T-cell (primary cell): Measurements from ENCODE around the gene ACTA2. TPM values are rescaled to one million over a fixed set of nuclear protein-coding genes. Genes with fewer than 3 reads are reported as not detected.
"Not testable (repeated sequence)": the region's sequence is repeated elsewhere in the genome, so short reads cannot be mapped to it uniquely, and the experiment has no call there.

Experiments
- ATAC-seq, 4 experiments: fragments of 200-7000 bp in 3 of 4; fragments of 150-1000 bp in 1 of 4; cut with Tn5 transposase; replicated peaks in 1 of 4; 1 replicate in 3 of 4; 2 replicates in 1 of 4; pipeline ENCODE4 v1.10.0; 2021; ENCODE audit warnings: moderate library complexity in 3 of 4, mild to moderate bottlenecking in 2 of 4, moderate number of reproducible peaks in 1 of 4
- CTCF ChIA-PET, 2 donors: fragments of 300-600 bp; sonication (Branson Sonifier 250); formaldehyde crosslinking; loops; one replicate each; lab custom pipeline; 2022; ENCODE audit warnings: antibody characterized with exemption in 2 of 2; lab: Charles Lee
- POLR2A ChIA-PET, 2 donors: fragments of 300-600 bp; sonication (Branson Sonifier 250); formaldehyde crosslinking; loops; one replicate each; lab custom pipeline; 2022; ENCODE audit warnings: antibody characterized with exemption in 2 of 2; lab: Charles Lee
- DNase-seq, 35 experiments: peaks; one replicate each; pipeline versions ENCODE4 v3.0.0 to v3.0.0-alpha.2; 2013 to 2023
- H3K27ac ChIP-seq: one replicate; pipeline ENCODE4 v1.5.1; 2013; ENCODE audit warnings: low read length
- H3K27me3 ChIP-seq, 2 experiments: replicated peaks in 1 of 2; 1 replicate in 1 of 2; 2 replicates in 1 of 2; pipeline versions ENCODE4 v1.6.1 to v1.7.0; 2013; ENCODE audit warnings: low read length in 1 of 2, mixed read lengths in 1 of 2; ENCODE audit not compliant: control insufficient read depth in 2 of 2, insufficient read depth in 2 of 2; ENCODE audit errors: extremely low read depth in 1 of 2
- H3K36me3 ChIP-seq, 2 donors: 1 replicate in 1 of 2; 2 replicates in 1 of 2; pipeline versions ENCODE4 v1.6.1 to v1.7.0; 2013; ENCODE audit warnings: low read length in 1 of 2; ENCODE audit not compliant: control insufficient read depth in 2 of 2, insufficient read depth in 1 of 2; ENCODE audit errors: extremely low read depth in 1 of 2
- H3K4me1 ChIP-seq, 2 experiments: 1 replicate in 1 of 2; 2 replicates in 1 of 2; pipeline versions ENCODE4 v1.6.1 to v1.7.0; 2013; ENCODE audit warnings: low read length in 2 of 2, mixed read lengths in 1 of 2; ENCODE audit not compliant: insufficient read depth in 2 of 2, control insufficient read depth in 1 of 2; ENCODE audit errors: extremely low read depth in 1 of 2
- H3K4me3 ChIP-seq, 2 donors: 1 replicate in 1 of 2; 2 replicates in 1 of 2; pipeline versions ENCODE4 v1.5.1 to v1.7.0; 2013; ENCODE audit warnings: mild to moderate bottlenecking in 2 of 2, low read length in 1 of 2, moderate library complexity in 1 of 2; ENCODE audit not compliant: control insufficient read depth in 1 of 2; ENCODE audit errors: extremely low read depth in 1 of 2
- H3K9me3 ChIP-seq: 2 replicates; pipeline ENCODE4 v1.7.0; 2013
- H3K27ac Mint-ChIP-seq, 2 donors: one replicate each; pipeline ENCODE4 v1.8.0; 2020 to 2021; ENCODE audit warnings: mild to moderate bottlenecking in 2 of 2, mixed read lengths in 2 of 2
- H3K27me3 Mint-ChIP-seq, 2 donors: one replicate each; pipeline ENCODE4 v1.8.0; 2021 to 2022; ENCODE audit warnings: mixed read lengths in 2 of 2
- H3K36me3 Mint-ChIP-seq: one replicate; pipeline ENCODE4 v1.8.0; 2021; ENCODE audit warnings: mixed read lengths
- H3K4me1 Mint-ChIP-seq, 3 donors: one replicate each; pipeline ENCODE4 v1.8.0; 2020 to 2022; ENCODE audit warnings: mixed read lengths in 3 of 3, mild to moderate bottlenecking in 1 of 3
- H3K4me3 Mint-ChIP-seq, 3 donors: one replicate each; pipeline ENCODE4 v1.8.0; 2020 to 2022; ENCODE audit warnings: mild to moderate bottlenecking in 3 of 3, mixed read lengths in 3 of 3, moderate library complexity in 3 of 3
- H3K9me3 Mint-ChIP-seq, 3 donors: one replicate each; pipeline ENCODE4 v1.8.0; 2020 to 2022; ENCODE audit warnings: mixed read lengths in 3 of 3
- WGBS: methylation state at CpG from one replicate; pipeline ENCODE4 v1.1.5; 2013; ENCODE audit warnings: missing lambda C conversion rate; ENCODE audit not compliant: insufficient coverage; 5-methylcytosine and 5-hydroxymethylcytosine counted together
- total RNA-seq, 35 experiments: library from RNA in 6 of 35; stranded (reverse) in 6 of 35; fragments of 120-200 nt in 1 of 35; gene quantifications; one replicate each; pipeline versions ENCODE4 v1.2.1 to v1.2.4 and lab custom pipeline; 2013 to 2026

ACTA2 gene
- total RNA-seq, 5 donors from 2014 or later (not counting 1 experiment from before 2014, with no cell fraction given), result 4.0 to 7.8 (median 5.3) TPM

- not testable (repeated sequence) for H3K4me3 Mint-ChIP-seq, H3K4me3 ChIP-seq, H3K9me3 Mint-ChIP-seq, DNase-seq, H3K9me3 ChIP-seq, H3K27me3 ChIP-seq, ATAC-seq, H3K27ac ChIP-seq, H3K27me3 Mint-ChIP-seq
- peaks cover 13% of the 10 kb centered on the region for H3K36me3 Mint-ChIP-seq
- peak overlapping the region in 1 of 2 donors; percentile 80 for H3K27ac Mint-ChIP-seq
- ChIA-PET CTCF (interaction anchor here (0.6 to 4.6 kb wide), 61 partner anchors 8 to 1461 kb away, joined by 3 to 104 read pairs (median 5); partner anchors contain the start of genes CH25H (in 1 of the 2), FAS (in 1 of the 2) and STAMBPL1 (in 1 of the 2)), POLR2A (interaction anchor here (0.6 to 1.4 kb wide), 7 partner anchors 51 to 1238 kb away, joined by 3 to 10 read pairs (median 4); partner anchors contain the start of gene IFIT5 (in 1 of the 2))
- peaks cover 15 to 20% (median 17%) of the 10 kb centered on the region in 3 donors for H3K4me1 Mint-ChIP-seq
- H3K36me3 ChIP-seq, result peaks cover 0 to 22% of the 10 kb centered on the region in 2 donors
- WGBS, result 100% methylated on average over 1 of the region's 5 CpGs
- H3K4me1 ChIP-seq, result peaks cover 0 to 10% of the 10 kb centered on the region in 2 experiments
These were observed 20.5 kb downstream of the ACTA2 start for GRCh38 chr10:88932029-88932428.

- H3K27me3 ChIP-seq, result no peaks in the 10 kb centered on the region
- Mint-ChIP-seq H3K9me3 (no peaks in the 10 kb centered on the region), H3K27me3 (no peaks in the 10 kb centered on the region), H3K4me1 (peaks cover 15 to 18% (median 17%) of the 10 kb centered on the region in 3 donors), H3K4me3 (no peak overlapping the region), H3K27ac (peak overlapping the region; percentile 4 to 64), H3K36me3 (peaks cover 17% of the 10 kb centered on the region)
- H3K36me3 ChIP-seq, result peaks cover 0 to 23% of the 10 kb centered on the region in 2 donors
- H3K4me3 ChIP-seq, result no peak overlapping the region
- no peak for DNase-seq
- ChIA-PET POLR2A (interaction anchor here (0.6 kb wide), 4 partner anchors 50 to 1237 kb away, joined by 4 to 10 read pairs (median 7); partner anchors contain the start of gene IFIT5 (in 1 of the 2)), CTCF (interaction anchor here (0.6 to 4.6 kb wide), 29 partner anchors 8 to 1462 kb away, joined by 3 to 104 read pairs (median 5); partner anchors contain the start of gene STAMBPL1 (in 1 of the 2))
- ATAC-seq, result no peak
- H3K9me3 ChIP-seq, result no peaks in the 10 kb centered on the region
- WGBS, result no CpG with 5 or more reads among the region's 1 CpG
- H3K4me1 ChIP-seq, result peaks cover 0 to 10% of the 10 kb centered on the region in 2 experiments
- H3K27ac ChIP-seq, result no peak overlapping the region
These were observed 21.0 kb downstream of the ACTA2 start for GRCh38 chr10:88931548-88931947.

- H3K4me3 Mint-ChIP-seq, result no peak overlapping the region
- no peaks in the 10 kb centered on the region for H3K27me3 Mint-ChIP-seq
- H3K36me3 Mint-ChIP-seq, result peaks cover 37% of the 10 kb centered on the region
- WGBS, result no CpG with 5 or more reads among the region's 2 CpGs
- Histone ChIP-seq H3K9me3 (no peaks in the 10 kb centered on the region), H3K36me3 (peaks cover 0 to 47% of the 10 kb centered on the region in 2 donors), H3K27ac (no peak overlapping the region), H3K4me3 (no peak overlapping the region), H3K27me3 (no peaks in the 10 kb centered on the region), H3K4me1 (no peaks in the 10 kb centered on the region)
- ChIA-PET CTCF (interaction anchor here in 1 of 2 donors (0.7 to 1.4 kb wide), 4 partner anchors 8 to 107 kb away, joined by 3 to 5 read pairs (median 3); no protein-coding TSS in a partner anchor), POLR2A (interaction anchor here in 1 of 2 donors (0.5 to 0.7 kb wide), 3 partner anchors 49 to 98 kb away, joined by 3 to 5 read pairs (median 4); no protein-coding TSS in a partner anchor)
- ATAC-seq, result no peak
- no peak for DNase-seq
- H3K4me1 Mint-ChIP-seq, result peaks cover 4 to 6% (median 5%) of the 10 kb centered on the region in 3 donors
- no peaks in the 10 kb centered on the region for H3K9me3 Mint-ChIP-seq
- peak overlapping the region; percentile 22 to 44 for H3K27ac Mint-ChIP-seq
These were observed 24.3 kb downstream of the ACTA2 start for GRCh38 chr10:88928254-88928653.

- no peaks in the 10 kb centered on the region for H3K27me3 ChIP-seq
- ChIA-PET CTCF (no interaction called here), POLR2A (no interaction called here)
- no peak overlapping the region for H3K4me3 ChIP-seq
- Mint-ChIP-seq H3K9me3 (no peaks in the 10 kb centered on the region), H3K27ac (no peak overlapping the region), H3K4me3 (no peak overlapping the region), H3K4me1 (peaks cover 0 to 2% (median 2%) of the 10 kb centered on the region in 3 donors), H3K36me3 (peaks cover 37% of the 10 kb centered on the region), H3K27me3 (no peaks in the 10 kb centered on the region)
- WGBS, result no CpG with 5 or more reads among the region's 2 CpGs
- peaks cover 0 to 50% of the 10 kb centered on the region in 2 donors for H3K36me3 ChIP-seq
- H3K27ac ChIP-seq, result no peak overlapping the region
- no peaks in the 10 kb centered on the region for H3K4me1 ChIP-seq
- ATAC-seq (no peak), DNase-seq (no peak)
- H3K9me3 ChIP-seq, result no peaks in the 10 kb centered on the region
These were observed 25.2 kb downstream of the ACTA2 start for GRCh38 chr10:88927416-88927690.

GRCh38 chr10:88926566-88927415 lies 25.8 kb downstream of the ACTA2 start:
- peaks cover 0 to 55% of the 10 kb centered on the region in 2 donors for H3K36me3 ChIP-seq
- Mint-ChIP-seq H3K4me1 (peaks cover 0 to 2% (median 0%) of the 10 kb centered on the region in 3 donors), H3K27ac (no peak overlapping the region), H3K9me3 (no peaks in the 10 kb centered on the region), H3K4me3 (no peak overlapping the region), H3K27me3 (no peaks in the 10 kb centered on the region), H3K36me3 (peaks cover 37% of the 10 kb centered on the region)
- WGBS, result no CpG with 5 or more reads among the region's 6 CpGs
- H3K4me3 ChIP-seq, result no peak overlapping the region
- ATAC-seq, result no peak
- ChIA-PET CTCF (no interaction called here), POLR2A (no interaction called here)
- H3K4me1 ChIP-seq, result no peaks in the 10 kb centered on the region
- no peaks in the 10 kb centered on the region for H3K27me3 ChIP-seq
- no peak overlapping the region for H3K27ac ChIP-seq
- H3K9me3 ChIP-seq, result no peaks in the 10 kb centered on the region
- DNase-seq, result no peak

GRCh38 chr10:88923520-88923919 lies 29.1 kb downstream of the ACTA2 start:
- Mint-ChIP-seq H3K9me3 (no peaks in the 10 kb centered on the region), H3K27me3 (no peaks in the 10 kb centered on the region), H3K36me3 (peaks cover 48% of the 10 kb centered on the region), H3K27ac (no peak overlapping the region), H3K4me3 (no peak overlapping the region), H3K4me1 (no peaks in the 10 kb centered on the region)
- H3K27me3 ChIP-seq, result no peaks in the 10 kb centered on the region
- peaks cover 0 to 68% of the 10 kb centered on the region in 2 donors for H3K36me3 ChIP-seq
- no peak overlapping the region for H3K4me3 ChIP-seq
- ChIA-PET POLR2A (no interaction called here), CTCF (interaction anchor here (0.6 to 1.5 kb wide), 3 partner anchors 9 to 225 kb away, joined by 3 to 16 read pairs (median 6); no protein-coding TSS in a partner anchor)
- no peak overlapping the region for H3K27ac ChIP-seq
- no peaks in the 10 kb centered on the region for H3K9me3 ChIP-seq
- ATAC-seq (no peak), DNase-seq (no peak)
- H3K4me1 ChIP-seq, result no peaks in the 10 kb centered on the region
